ENCODE results near the gene GPBP1.
"Not testable (repeated sequence)": the region's sequence is repeated elsewhere in the genome, so short reads cannot be mapped to it uniquely, and the experiment has no call there.

GPBP1 gene

DNA sequence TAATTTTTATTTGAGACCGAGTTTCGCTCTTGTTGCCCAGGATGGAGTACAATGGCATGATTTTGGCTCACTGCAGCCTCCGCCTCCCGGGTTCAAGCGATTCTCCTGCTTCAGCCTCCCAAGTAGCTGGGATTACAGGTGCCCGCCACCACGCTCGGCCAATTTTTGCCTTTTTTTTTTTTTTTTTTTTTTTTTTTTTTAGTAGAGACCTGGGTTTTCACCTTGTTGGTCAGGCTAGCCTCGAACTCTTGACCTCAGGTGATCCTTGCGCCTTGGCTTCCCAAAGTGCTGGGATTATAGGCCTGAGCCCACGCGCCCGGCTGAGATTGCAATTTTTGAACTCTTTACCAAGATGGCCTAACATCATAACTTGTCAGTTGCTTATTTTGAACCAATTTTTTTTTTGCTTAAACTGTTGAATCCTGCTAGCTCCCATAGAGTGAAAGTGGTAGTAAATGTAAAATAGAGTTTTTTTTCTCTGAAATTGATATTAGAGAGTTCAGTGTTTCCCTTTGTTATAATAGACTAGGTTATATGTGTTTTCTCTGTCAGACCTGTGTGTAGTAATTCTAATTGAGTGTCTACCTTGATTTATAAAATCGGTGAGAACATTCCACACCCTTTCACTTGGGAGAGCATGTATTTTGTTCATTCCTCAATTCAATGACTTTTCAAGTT is 3.8 kb downstream of the GPBP1 start:
- no peak for DNase-seq

DNA sequence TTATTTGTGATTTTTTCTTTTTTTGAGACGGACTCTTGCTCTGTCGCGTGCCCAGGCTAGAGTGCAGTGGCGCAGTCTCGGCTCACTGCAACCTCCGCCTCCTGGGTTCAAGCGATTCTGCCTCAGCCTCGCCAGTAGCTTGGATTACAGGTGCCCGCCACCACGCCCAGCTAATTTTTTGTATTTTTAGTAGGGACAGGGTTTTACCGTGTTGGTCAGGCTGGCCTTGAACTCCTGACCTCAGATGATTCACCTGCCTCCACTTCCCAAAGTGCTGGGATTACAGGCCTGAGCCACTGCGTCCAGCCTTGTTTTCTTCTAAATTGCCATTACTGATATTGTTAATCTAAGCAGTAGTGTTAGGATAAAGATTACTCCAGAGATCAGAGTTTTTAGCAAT is 4.4 kb downstream of the GPBP1 start:
- not testable (repeated sequence) for DNase-seq

DNA sequence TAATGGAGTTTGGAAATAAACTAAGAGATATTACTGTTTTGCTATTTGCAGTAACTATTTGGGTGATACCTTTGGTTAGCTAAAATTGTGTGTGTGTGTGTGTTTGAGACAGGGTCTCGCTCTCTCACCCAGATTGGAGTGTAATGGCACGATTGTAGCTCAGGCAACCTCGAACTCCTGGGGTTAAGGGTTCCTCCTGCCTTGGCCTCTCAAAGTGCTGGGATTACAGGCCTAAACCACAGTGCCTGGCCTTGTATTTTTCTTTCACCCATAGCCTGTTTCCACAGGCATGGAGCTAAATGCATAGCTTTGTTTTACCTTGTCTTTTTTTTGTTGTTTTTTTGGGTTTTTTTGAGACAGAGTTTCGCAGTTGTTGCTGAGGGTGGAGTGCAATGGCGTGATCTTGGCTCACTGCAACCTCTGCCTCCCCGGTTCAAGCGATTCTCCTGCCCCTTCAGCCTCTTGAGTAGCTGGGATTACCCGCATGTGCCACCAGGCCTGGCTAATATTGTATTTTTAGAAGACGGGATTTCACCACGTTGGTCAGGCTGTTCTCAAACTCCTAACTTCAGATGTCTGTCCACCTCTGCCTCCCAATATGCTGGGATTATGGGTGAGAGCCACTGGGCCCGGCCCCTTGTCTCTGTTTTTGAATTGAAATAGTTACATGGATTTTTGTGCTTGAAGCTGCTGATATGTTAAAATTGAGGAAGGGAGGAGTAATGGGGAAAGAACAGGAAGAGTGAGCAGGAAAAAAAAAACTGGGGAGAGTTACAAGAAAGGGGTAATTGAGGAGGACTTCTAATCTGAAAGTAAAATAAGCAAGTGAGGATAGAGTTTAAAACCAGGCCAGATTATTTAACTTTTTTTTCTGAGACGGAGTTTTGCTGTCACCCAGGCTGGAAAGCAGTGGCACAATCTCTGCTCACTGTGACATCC is 5.7 kb downstream of the GPBP1 start:
- DNase-seq = no peak

DNA sequence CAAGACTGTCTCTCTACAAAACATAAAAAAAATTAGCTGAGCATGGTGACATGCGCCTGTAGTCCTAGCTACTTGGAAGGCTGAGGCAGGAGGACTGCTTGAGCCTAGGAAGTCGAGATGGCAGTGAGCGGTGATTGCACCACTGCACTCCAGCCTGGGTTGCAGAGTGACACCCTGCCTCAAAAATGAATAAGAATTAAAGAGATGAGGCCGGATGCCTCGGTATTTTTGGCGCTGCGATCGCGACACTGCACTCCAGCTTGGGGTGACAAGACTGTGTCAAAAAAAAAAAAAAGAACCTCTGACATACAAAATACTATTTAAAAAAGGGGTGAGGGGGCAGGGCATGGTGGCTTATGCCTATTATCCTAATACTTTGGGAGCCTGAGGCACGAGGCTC is 7.3 kb downstream of the GPBP1 start:
- DNase-seq = peak; percentile 50

DNA sequence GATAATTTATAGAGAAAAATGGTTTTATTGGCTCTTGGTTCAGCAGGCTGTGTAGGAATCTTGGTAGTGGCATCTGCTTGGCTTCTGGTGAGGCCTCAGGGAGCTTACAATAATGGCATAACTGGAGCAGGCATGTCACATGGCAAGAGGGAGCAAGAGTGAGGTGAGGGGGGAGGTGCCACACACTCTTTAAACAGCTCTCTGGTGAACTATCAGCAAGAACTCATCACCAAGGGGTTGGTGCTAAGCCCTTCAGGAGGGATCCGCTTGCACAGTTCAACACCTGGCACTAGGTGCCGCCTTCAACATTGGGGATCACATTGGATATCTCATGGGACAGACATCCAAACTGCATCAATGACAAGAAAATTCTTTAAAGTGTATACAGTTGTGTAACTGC is 10.5 kb downstream of the GPBP1 start:
- no peak for DNase-seq

DNA sequence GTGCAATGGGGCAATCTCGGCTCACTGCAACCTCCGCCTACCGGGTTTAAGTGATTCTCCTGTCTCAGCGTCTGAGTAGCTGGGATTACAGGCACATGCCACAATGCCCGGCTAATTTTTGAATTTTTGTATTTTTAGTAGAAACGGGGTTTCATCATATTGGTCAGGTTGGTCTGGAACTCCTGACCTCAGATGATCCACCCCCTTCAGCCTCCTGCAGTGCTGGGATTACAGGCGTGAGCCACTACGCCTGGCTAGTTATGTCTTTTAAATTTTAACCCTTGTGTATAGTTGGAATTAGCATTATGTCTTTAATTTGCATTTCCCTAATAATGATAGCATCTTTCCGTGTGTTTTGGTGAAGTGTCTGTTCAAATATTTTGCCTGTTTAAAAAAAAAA is 11.5 kb downstream of the GPBP1 start:
- DNase-seq = no peak

DNA sequence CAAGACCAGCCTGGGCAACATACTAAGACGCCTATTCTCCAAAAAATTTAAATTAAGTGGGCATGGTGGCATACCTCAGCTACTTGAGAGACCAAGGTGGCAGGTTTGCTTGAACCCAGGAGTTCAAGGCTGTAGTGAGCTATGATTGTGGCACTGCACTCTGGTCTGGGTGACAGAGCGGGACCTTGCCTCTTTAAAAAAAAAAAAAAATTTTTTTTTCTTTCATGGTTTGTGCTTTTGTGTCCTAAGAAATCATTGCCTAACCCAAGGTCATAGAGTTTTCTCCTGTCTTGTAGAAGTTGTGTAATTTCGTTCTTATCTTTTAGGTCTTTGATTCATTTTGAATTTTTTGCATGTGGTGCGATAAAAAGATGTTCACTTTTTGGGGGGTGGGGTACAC is 12.3 kb downstream of the GPBP1 start:
- DNase-seq = no peak

DNA sequence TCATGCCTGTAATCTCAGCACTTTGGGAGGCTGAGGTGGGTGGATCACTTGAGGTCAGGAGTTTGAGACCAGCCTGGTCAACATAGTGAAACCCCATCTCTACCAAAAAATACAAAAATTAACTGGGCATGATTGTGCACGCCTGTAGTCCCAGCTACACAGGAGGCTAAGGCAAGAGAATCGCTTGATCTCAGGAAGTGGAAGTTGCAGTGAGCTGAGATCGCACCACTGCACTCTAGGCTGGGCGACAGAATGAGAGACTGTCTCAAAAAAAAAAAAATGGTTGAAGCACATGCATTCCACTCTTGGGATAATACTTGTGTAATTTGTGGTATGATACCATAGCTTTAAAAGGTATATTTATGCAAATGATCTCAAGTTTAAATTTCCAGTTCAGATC is 14.1 kb downstream of the GPBP1 start:
- peak; percentile 44 for DNase-seq

DNA sequence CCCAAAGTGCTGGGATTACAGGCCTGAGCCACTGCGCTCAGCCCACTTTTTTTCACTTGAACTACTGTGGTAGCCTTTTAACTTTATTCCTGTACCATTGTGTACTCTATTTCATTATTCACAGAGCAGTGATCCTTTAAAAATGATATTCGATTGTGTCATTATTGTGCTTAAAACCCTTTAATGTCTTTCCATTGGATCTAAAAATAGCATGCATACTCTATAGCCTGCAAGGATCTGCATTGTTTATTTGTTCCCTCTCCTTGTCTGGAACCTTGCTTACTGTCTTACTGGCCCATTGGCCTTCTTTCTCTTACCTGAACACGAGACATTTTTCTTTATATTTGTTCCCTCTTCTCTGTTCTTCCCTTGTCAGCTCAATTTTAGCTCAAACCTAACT is 15.7 kb downstream of the GPBP1 start:
- DNase-seq = no peak

DNA sequence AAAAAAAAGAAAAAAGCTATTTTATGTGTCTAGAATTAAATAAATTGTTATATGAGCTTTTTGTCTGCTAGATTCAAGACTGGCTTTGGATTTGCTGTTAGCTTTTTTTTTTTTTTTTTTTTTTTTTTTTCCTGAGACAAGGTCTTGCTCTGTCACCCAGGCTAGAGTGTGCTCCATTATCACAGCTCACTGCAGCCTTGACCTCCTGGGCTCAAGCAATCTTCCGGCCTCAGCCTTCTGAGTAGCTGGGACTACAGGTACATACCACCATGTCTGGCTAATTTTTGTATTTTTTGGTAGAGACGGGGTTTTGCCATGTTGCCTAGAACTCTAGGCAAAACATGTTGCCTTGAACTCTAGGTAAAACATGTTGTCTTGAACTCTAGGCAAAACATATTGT is 16.7 kb downstream of the GPBP1 start:
- DNase-seq = no peak

DNA sequence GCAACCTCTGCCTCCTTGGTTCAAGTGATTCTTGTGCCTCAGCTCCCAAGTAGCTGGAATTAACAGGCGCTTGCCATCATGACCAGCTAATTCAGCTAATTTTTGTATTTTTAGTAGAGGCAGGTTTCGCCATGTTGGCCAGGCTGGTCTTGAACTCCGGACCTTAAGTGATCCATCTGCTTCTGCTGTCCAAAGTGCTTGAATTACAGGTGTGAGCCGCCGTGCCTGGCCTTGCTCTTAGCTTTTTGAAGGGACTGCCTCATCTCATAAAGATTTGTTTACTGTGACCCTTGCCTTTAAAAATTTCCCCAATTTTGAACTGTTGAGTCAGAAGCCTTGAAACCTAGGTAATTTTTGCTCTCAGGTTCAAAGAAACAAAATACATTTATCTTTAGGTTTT is 17.3 kb downstream of the GPBP1 start:
- DNase-seq = no peak

DNA sequence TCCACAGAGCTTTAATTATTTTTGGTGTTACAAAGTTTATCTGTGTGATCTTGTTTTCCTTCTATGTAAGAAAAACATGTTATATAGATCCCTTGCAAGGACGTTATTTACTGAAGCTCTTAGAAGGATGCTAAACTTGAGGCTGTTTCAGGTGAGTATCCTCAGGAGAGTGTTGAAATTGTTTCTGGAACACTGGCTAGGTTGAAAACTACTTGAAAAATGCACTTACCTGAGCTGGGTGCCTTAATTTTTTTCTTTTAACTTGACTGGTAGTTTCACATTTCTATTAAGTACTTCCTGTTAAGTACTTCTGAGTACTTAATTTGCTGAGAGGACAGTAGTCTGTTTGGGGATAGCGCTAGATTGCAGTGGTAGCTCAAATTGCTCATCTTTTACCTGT is 18.1 kb downstream of the GPBP1 start:
- DNase-seq = no peak

DNA sequence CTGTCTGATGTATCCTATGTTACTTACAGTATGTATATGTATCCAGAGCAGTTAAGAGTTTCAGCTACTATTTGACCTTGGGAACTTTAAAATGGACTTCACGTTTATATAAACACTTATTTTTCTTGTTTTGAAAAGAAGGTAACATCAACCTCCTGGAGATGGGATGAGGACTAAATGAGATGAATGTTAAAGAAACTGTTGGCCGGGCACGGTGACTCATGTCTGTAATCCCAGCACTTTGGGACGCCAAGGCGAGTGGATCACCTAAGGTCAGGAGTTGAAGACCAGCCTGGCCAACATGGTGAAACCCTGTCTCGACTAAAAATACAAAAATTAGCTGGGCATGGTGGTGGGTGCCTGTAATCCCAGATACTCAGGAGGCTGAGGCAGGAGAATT is 19.0 kb downstream of the GPBP1 start:
- DNase-seq = not testable (repeated sequence)

DNA sequence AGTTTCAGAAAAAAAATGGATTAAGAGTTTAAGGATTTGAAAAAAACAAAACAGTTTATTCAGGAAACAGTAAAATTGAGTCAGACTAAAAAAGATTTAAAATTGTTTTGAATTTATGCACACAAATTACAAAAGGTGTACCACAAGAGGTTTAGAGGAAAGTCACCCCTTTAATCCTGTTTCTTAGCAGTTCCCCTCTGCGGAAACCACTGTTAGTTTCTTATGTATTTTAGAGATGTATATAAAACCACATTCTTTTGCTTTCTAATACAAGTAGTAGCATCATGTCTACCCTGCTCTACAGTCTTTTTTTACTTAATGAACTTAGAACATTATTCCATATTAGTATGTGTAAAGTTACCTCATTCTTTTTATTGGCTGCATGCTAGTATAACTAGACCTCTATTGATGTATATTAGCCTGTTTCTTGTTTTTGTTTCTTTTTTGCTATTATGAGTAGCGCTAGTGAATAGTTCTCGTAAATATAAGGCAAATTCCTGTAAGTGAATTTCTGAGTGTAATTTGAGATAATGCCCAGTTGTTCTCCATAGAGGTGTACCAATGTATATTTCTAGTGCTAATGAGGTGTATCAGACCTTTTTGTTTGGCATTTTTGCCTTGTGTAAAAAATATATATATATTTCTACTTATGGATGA is 20.0 kb downstream of the GPBP1 start:
- DNase-seq = no peak

DNA sequence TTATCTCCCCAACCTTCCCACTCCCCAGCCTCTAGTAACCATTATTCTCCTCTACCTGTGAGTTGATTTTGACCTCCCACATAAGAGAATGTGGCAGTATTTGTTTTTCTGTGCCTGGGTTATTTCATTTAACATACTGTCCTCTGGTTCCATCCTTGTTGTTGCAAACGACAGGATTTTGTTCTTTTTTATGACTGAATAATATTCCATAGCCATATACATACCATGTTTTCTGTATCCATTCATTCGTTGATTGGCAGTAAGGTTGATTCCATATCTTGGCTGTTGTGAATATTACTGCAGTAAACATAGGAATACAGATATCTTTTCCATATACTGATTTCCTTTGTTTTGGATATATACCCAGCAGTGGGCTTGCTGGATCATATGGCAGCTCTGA is 20.8 kb downstream of the GPBP1 start:
- no peak for DNase-seq

DNA sequence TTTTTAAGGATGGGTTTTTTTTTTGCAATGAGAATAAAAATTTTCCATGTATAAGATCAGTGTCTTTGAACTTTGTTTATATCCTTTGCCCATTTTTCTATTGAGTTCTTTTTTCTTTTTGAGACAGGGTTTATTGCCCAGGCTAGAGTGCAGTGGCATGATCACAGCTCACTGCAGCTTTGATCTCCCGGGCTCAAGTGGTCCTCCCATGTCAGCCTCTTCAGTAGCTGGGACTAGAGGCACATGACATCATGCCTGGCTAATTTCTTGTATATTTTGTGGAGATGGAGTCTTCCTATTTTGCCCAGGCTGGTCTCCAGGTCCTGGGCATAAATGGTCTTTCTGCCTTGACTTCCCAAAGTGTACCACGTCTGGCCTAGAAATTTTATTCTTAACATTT is 21.2 kb downstream of the GPBP1 start:
- DNase-seq = no peak

DNA sequence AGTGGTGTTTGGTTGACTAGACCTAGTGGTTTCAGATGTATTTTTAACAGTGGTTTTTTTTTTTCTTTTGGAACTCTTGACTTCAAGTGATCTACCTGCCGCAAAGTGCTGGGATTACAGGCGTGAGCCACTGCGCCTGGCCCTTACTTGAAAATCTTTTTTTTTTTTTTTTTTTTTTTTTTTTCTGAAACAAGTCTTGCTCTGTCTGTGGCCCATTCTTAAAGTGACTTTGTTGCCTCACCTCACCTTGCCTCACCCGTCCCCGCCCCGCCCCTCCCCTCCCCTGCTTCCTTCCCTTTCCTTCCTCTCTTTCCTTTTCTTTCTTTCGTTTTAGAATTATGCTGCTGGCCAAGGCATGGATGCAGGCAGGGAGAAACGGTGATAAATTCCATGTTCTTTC is 26.0 kb downstream of the GPBP1 start:
- peak; percentile 56 for DNase-seq

DNA sequence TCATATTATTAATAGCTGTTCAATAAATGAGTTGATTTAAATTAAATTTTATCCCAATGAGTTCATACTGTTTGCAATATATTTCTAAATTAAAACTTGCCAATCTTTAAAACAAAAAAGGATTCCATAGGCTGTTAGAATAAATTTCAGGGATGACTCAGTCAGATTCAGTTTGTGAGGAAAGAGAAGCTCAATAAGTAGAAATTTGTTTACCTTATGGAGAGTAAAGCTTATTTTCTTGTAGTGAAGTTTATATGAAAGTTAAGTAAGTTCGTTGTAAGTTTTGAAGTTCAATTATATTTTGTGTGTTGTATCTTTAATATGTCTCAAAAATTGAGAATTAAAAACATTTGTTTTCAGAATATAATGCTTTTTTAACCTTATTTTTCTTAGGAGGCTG is 29.0 kb downstream of the GPBP1 start:
- DNase-seq = no peak

DNA sequence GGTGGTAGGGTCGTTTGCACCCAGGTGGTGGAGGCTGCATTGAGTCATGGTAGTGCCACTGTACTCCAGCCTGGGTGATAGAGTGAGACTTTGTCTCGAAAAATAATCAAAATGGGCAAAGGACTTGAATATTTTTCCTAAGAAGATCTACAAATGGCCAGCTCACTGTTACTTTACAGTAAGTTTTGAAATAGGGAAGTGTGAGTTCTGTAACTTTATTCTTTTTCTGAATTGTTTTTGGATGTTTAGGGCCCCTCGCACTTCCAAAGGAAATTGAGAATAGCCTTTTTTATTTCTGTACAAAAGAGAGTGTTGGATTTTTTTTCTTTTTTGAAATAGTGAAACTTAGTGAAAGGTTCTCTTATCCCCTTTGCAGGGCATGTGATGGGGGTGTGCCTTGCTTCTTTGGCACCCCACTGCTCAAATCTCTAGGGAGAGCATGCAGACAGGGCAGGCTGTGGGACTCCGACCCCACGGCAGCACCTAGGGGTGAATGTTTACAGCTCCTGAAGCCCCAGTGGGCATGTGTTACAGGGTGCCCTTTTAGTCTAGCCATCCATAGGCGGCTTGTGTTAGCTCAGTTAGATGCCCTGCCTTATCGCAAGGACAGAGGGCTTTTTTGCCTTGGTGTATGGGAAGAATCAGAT is 33.3 kb downstream of the GPBP1 start:
- DNase-seq = no peak

DNA sequence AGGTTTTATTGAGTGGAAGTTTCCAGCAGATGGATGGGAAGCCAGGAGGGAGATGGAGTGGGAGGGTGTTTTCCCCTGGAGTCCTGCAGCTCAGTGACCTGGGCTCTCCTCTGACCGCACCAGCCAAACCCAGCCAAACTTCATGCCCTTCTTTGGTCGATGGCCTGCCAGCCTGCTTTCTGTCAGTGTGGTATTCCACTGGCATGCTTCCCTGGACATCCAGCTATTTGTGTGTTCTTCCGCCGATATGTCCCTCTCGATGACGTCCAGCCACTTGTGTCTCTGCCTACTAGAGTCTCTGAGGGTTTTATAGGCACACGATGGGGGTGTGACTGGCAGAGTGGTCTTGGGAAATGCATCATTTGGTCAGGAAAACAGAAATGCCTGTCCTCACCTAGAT is 33.8 kb downstream of the GPBP1 start:
- no peak for DNase-seq

DNA sequence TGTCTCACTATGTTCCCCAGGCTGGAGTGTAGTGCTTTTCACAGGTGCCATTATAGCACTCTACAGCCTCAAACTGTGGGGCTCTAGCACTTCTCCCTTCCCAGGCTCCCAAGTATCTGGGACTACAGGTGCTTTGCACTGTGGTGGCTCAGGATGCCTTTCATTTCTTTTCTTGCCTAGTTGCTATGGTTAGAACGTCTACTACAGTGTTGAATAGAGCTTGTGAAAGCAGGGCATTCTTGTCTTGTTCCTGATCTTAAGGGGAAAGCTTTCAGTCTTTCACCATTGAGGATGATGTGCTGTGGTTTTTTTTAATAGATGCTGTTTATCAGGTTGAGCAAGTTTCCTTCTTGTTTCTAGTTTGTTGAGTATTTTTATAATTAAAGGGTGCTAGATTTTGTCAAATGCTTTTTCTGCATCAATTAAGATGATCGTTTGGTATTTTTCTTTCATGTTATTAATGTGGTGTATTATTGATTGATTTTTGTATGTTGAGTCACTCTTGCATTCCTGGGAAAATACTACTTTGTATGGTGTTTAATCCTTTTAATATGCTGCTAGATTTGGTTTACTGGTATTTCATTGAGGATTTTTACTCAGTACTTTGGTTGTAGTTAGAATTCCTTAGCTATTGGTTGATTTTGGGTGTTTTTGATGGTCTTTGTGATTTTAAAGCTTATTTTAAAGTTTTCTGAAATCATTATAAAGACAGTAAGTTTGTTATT is 35.6 kb downstream of the GPBP1 start:
- DNase-seq = no peak

DNA sequence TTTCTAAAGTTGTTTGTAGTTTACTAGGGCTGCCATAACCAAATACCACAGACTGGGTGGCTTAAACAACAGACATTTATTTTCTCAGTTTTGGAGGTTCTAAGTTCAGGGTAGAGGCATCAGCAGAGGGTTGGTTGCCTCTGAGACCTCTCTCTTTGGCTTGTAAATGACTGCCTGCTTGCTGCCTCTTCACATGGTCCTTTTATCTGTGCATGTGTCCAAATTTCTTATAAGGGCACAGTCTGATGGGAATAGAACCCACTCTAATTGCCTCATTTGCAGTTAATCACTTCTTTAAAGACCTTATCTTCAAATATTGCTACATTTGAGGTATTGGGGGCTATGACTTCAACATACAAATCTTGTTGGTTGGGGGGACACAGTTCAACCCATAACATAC is 36.8 kb downstream of the GPBP1 start:
- no peak for DNase-seq

DNA sequence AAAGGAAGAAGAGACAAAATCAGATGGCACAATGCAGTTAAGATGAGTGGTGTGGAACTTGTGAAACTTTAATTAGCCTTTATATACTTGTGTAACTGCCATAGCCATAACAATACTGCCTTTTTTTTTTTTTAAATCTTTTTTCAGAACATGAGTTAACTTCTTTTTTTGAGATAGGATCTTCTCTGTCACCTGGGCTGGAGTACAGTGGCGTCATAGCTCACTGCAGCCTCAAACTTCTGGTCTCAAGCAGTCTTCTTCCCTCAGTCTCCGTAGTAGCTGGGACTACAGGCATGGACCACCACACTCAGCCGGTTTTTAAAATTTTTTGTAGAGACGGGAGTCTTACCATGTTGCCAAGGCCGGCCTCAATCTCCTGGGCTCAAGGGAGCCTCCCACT is 37.2 kb downstream of the GPBP1 start:
- no peak for DNase-seq

Measured in CD4-positive, alpha-beta T cell treated with Interleukin-6 for 4 hours (primary cell).